Measurements from ENCODE around the gene TDRD1.
"Not testable (repeated sequence)": the region's sequence is repeated elsewhere in the genome, so short reads cannot be mapped to it uniquely, and the experiment has no call there.

Gene TDRD1, protein sequence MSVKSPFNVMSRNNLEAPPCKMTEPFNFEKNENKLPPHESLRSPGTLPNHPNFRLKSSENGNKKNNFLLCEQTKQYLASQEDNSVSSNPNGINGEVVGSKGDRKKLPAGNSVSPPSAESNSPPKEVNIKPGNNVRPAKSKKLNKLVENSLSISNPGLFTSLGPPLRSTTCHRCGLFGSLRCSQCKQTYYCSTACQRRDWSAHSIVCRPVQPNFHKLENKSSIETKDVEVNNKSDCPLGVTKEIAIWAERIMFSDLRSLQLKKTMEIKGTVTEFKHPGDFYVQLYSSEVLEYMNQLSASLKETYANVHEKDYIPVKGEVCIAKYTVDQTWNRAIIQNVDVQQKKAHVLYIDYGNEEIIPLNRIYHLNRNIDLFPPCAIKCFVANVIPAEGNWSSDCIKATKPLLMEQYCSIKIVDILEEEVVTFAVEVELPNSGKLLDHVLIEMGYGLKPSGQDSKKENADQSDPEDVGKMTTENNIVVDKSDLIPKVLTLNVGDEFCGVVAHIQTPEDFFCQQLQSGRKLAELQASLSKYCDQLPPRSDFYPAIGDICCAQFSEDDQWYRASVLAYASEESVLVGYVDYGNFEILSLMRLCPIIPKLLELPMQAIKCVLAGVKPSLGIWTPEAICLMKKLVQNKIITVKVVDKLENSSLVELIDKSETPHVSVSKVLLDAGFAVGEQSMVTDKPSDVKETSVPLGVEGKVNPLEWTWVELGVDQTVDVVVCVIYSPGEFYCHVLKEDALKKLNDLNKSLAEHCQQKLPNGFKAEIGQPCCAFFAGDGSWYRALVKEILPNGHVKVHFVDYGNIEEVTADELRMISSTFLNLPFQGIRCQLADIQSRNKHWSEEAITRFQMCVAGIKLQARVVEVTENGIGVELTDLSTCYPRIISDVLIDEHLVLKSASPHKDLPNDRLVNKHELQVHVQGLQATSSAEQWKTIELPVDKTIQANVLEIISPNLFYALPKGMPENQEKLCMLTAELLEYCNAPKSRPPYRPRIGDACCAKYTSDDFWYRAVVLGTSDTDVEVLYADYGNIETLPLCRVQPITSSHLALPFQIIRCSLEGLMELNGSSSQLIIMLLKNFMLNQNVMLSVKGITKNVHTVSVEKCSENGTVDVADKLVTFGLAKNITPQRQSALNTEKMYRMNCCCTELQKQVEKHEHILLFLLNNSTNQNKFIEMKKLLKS

DNA sequence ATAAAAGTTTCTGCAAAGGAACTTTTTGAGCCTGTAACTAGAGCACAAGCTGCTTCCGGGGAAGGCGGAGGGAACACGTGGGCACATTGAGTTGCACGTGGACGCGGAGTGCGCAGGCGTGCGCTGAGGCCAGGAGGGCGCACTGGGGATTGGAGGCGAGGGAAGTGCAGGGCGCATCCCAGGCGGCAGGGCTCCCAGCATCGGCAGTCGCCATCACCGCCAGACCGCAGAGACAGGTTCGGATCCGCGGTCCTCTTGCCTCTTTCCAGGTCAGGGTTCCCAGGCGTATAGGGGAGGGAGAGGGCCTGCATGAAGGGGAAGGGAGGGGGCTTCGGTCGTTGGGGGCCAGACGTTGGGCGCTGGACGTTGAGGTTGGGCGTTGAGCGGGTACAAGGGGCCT is at the start of gene TDRD1:
Gene TDRD1, plus strand, starts transcription at position 206 of the 400 bp plus-strand sequence. CDS start 8,479 bp downstream, outside the sequence.
- H3K27me3 Mint-ChIP-seq: no peaks in the 10 kb centered on the region
- no peaks in the 10 kb centered on the region for H3K36me3 Mint-ChIP-seq
- H3K4me1 Mint-ChIP-seq (ENCODE audit: low read depth): peaks cover 11% of the 10 kb centered on the region
- H3K27ac Mint-ChIP-seq: no peak within 1 kb of the TSS
- no peak within 1 kb of the TSS for H3K4me3 Mint-ChIP-seq
- no peaks in the 10 kb centered on the region for H3K9me3 Mint-ChIP-seq (ENCODE audit: low read depth)

- H3K27me3 Mint-ChIP-seq: no peaks in the 10 kb centered on the region
- H3K9me3 Mint-ChIP-seq (ENCODE audit: low read depth): no peaks in the 10 kb centered on the region
- H3K4me3 Mint-ChIP-seq: no peak overlapping the region
- H3K36me3 Mint-ChIP-seq: peaks cover 23% of the 10 kb centered on the region
- H3K4me1 Mint-ChIP-seq (ENCODE audit: low read depth): no peaks in the 10 kb centered on the region
- H3K27ac Mint-ChIP-seq: no peak overlapping the region
These were observed 48.1 kb upstream of the TDRD1 start for GRCh38 chr10:114131094-114131493.

DNA sequence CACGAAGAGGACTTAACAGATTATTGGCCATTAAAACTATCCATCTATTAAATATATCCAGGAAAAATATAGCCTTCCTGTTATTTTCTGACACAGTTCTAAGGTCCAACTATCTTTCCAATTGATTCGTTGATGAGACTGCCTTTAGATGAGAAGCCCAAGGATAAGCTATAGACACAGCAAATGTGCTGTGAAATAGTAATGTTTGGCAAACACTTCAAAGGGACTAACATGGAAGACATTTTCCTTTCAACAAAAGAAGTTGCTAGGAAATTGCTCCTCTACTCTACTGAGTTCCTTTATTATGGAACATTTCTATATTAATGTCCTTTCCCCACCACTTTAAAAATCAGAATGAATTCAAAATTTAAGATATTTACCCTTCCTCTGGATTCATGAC is 43.7 kb upstream of the TDRD1 start:
- no peak overlapping the region for H3K4me3 Mint-ChIP-seq
- H3K27me3 Mint-ChIP-seq: no peaks in the 10 kb centered on the region
- no peak overlapping the region for H3K27ac Mint-ChIP-seq
- no peaks in the 10 kb centered on the region for H3K4me1 Mint-ChIP-seq (ENCODE audit: low read depth)
- H3K36me3 Mint-ChIP-seq: peaks cover 23% of the 10 kb centered on the region
- H3K9me3 Mint-ChIP-seq (ENCODE audit: low read depth): no peaks in the 10 kb centered on the region

- Mint-ChIP-seq H3K36me3 (peaks cover 19% of the 10 kb centered on the region), H3K27ac (no peak overlapping the region), H3K4me3 (no peak overlapping the region), H3K9me3 (ENCODE audit: low read depth) (no peaks in the 10 kb centered on the region), H3K27me3 (no peaks in the 10 kb centered on the region), H3K4me1 (ENCODE audit: low read depth) (no peaks in the 10 kb centered on the region)
These were observed 40.6 kb upstream of the TDRD1 start for GRCh38 chr10:114138581-114138980.

- no peak overlapping the region for H3K27ac Mint-ChIP-seq
- no peaks in the 10 kb centered on the region for H3K27me3 Mint-ChIP-seq
- no peak overlapping the region for H3K4me3 Mint-ChIP-seq
- no peaks in the 10 kb centered on the region for H3K4me1 Mint-ChIP-seq (ENCODE audit: low read depth)
- H3K9me3 Mint-ChIP-seq (ENCODE audit: low read depth): no peaks in the 10 kb centered on the region
- peaks cover 21% of the 10 kb centered on the region for H3K36me3 Mint-ChIP-seq
These were observed 39.1 kb upstream of the TDRD1 start for GRCh38 chr10:114140036-114140435.

DNA sequence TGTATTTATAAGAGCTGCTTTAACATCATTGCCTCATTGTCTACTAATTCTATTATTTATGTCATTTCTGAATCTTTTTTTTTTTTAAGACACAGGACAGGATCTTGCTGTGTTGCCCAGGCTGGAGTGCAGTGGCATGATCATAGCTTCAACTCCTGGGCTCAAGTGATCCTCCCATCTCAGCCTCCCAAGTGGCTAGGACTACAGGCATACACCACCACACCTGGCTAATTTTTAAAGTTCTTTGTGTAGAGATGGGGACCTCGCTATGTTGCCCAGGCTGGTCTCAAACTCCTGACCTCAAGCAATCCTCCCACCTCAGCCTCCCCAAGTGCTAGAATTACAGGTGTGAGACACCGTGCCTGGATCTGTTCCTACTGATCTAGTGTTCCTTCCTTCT is 38.3 kb upstream of the TDRD1 start:
- H3K4me1 Mint-ChIP-seq (ENCODE audit: low read depth); H3K4me3 Mint-ChIP-seq; H3K27me3 Mint-ChIP-seq; H3K27ac Mint-ChIP-seq; H3K9me3 Mint-ChIP-seq (ENCODE audit: low read depth): not testable (repeated sequence)
- peaks cover 20% of the 10 kb centered on the region for H3K36me3 Mint-ChIP-seq

DNA sequence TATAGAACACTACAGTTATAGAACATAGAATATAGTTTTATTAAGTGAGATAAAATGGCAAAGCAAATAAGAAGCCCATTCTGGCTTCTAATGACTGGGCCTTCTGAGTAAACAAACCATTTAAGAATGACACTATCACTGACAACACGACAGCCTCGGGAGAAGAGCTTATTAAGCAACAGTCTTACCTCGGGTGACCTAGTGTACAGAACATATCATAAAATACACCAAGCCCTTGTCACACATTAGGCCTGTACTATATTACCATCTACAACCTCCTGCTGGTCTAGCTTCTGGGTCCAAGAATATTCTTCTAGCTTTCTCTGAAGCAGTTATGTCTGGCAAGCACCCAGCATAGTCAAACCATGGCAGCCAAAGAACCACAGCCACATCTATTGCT is 37.1 kb upstream of the TDRD1 start:
- Mint-ChIP-seq H3K36me3 (peaks cover 22% of the 10 kb centered on the region), H3K4me1 (ENCODE audit: low read depth) (no peaks in the 10 kb centered on the region), H3K27ac (no peak overlapping the region)

DNA sequence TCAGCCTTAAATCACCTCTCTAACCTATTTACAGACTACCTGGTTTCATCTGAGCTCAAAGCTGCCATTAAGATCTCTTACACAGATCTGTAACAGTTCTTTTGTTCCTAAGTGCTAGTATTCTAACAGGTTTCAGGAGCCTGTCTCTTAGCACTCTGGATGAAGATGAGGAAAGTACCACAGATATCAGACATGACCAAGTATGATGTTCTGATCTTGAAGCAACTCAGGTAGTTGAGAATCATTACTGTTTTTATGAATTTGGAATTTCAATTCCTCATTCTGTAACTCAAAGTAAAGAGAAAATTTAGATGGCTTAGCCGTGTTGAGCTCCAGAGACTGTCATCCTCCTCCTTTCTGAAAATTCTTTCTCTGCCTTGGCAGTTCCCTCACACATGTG is 36.0 kb upstream of the TDRD1 start:
- no peak overlapping the region for H3K27ac Mint-ChIP-seq
- H3K4me3 Mint-ChIP-seq: no peak overlapping the region
- no peaks in the 10 kb centered on the region for H3K27me3 Mint-ChIP-seq
- H3K4me1 Mint-ChIP-seq (ENCODE audit: low read depth): no peaks in the 10 kb centered on the region
- H3K9me3 Mint-ChIP-seq (ENCODE audit: low read depth): no peaks in the 10 kb centered on the region
- peaks cover 23% of the 10 kb centered on the region for H3K36me3 Mint-ChIP-seq

More for the DNA sequence above, 37.1 kb upstream of the TDRD1 start:
- no peak overlapping the region for H3K4me3 Mint-ChIP-seq
- no peaks in the 10 kb centered on the region for H3K27me3 Mint-ChIP-seq
- no peaks in the 10 kb centered on the region for H3K9me3 Mint-ChIP-seq (ENCODE audit: low read depth)

GRCh38 chr10:114149476-114149875 is 29.7 kb upstream of the TDRD1 start:
- H3K27ac Mint-ChIP-seq; H3K4me3 Mint-ChIP-seq; H3K27me3 Mint-ChIP-seq; H3K4me1 Mint-ChIP-seq (ENCODE audit: low read depth); H3K9me3 Mint-ChIP-seq (ENCODE audit: low read depth): not testable (repeated sequence)
- peaks cover 20% of the 10 kb centered on the region for H3K36me3 Mint-ChIP-seq

GRCh38 chr10:114151486-114151885 is 27.7 kb upstream of the TDRD1 start:
- Mint-ChIP-seq H3K4me1 (ENCODE audit: low read depth) (peaks cover 8% of the 10 kb centered on the region), H3K27me3 (no peaks in the 10 kb centered on the region), H3K4me3 (no peak overlapping the region), H3K36me3 (peaks cover 22% of the 10 kb centered on the region), H3K27ac (no peak overlapping the region), H3K9me3 (ENCODE audit: low read depth) (no peaks in the 10 kb centered on the region)

- Mint-ChIP-seq H3K4me3 (no peak overlapping the region), H3K36me3 (peaks cover 24% of the 10 kb centered on the region), H3K4me1 (ENCODE audit: low read depth) (peaks cover 8% of the 10 kb centered on the region), H3K9me3 (ENCODE audit: low read depth) (no peaks in the 10 kb centered on the region), H3K27ac (no peak overlapping the region), H3K27me3 (no peaks in the 10 kb centered on the region)
These were observed 27.3 kb upstream of the TDRD1 start for GRCh38 chr10:114151892-114152291.

- Mint-ChIP-seq H3K27me3 (no peaks in the 10 kb centered on the region), H3K4me3 (no peak overlapping the region), H3K36me3 (peaks cover 13% of the 10 kb centered on the region), H3K4me1 (ENCODE audit: low read depth) (peaks cover 17% of the 10 kb centered on the region), H3K27ac (no peak overlapping the region), H3K9me3 (ENCODE audit: low read depth) (no peaks in the 10 kb centered on the region)
These were observed 21.2 kb upstream of the TDRD1 start for GRCh38 chr10:114157912-114158311.

DNA sequence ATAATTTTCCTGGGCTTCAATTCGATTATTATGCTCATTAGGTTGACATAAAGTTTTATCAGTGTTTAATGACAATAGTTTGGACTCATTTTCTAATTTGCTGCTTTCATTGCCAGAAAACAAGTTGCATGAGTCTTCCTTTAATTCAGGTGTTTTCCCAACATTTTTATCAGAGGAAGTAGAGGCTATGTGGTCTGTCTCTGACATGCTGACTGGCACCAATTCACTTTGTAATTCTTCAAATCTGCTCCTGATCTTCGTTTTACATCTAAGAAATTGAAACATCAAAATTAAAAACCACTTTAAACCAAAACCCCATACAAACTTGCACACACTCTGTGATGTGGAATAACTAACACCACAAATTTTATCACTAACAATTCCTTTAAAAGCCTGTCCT is 16.1 kb upstream of the TDRD1 start:
- peaks cover 42% of the 10 kb centered on the region for H3K4me1 Mint-ChIP-seq (ENCODE audit: low read depth)
- H3K4me3 Mint-ChIP-seq: no peak overlapping the region
- peaks cover 14% of the 10 kb centered on the region for H3K36me3 Mint-ChIP-seq
- H3K9me3 Mint-ChIP-seq (ENCODE audit: low read depth): no peaks in the 10 kb centered on the region
- no peak overlapping the region for H3K27ac Mint-ChIP-seq
- H3K27me3 Mint-ChIP-seq: no peaks in the 10 kb centered on the region

DNA sequence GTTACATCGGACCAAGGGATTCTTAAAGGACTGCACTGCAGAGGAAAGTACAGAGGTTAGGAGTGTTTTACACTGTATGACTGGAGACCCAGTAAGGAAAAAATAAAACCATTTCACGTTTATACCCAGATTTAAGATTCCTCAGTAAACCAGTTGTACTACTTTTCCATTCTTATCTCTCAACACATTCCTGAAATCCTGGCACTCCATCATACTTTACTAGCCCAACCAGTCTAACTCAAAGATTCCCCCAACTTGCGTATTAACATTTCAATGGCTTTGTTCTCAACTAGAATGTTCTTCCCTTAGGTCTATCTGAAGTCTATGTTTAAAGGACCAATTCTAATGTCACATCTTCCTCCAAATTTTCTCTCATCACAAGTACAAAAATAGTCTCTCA is 13.1 kb upstream of the TDRD1 start:
- Mint-ChIP-seq H3K36me3 (peaks cover 24% of the 10 kb centered on the region), H3K27me3 (no peaks in the 10 kb centered on the region), H3K4me1 (ENCODE audit: low read depth) (peaks cover 55% of the 10 kb centered on the region), H3K27ac (no peak overlapping the region), H3K4me3 (no peak overlapping the region), H3K9me3 (ENCODE audit: low read depth) (peaks cover 7% of the 10 kb centered on the region)

GRCh38 chr10:114166494-114166893 is 12.7 kb upstream of the TDRD1 start:
- Mint-ChIP-seq H3K9me3 (ENCODE audit: low read depth) (peaks cover 7% of the 10 kb centered on the region), H3K4me3 (no peak overlapping the region), H3K27ac (no peak overlapping the region), H3K36me3 (peaks cover 24% of the 10 kb centered on the region), H3K27me3 (no peaks in the 10 kb centered on the region), H3K4me1 (ENCODE audit: low read depth) (peaks cover 53% of the 10 kb centered on the region)

Measured in activated naive CD8-positive, alpha-beta T cell (primary cell).